Neutrophil (primary cell): ENCODE data around the gene INTS1.

Source experiments
- H3K27ac ChIP-seq: fragments of 200-600 bp; sonication (generic); 2 replicates; pipeline ENCODE4 v1.5.1; 2016; ENCODE audit warnings: mild to moderate bottlenecking, moderate library complexity
- H3K27me3 ChIP-seq: fragments of 200-600 bp; sonication (generic); 2 replicates; pipeline ENCODE4 v1.6.0; 2016; ENCODE audit warnings: mild to moderate bottlenecking
- H3K36me3 ChIP-seq: fragments of 200-600 bp; sonication (generic); 2 replicates; pipeline ENCODE4 v1.5.1; 2017
- H3K4me1 ChIP-seq, 2 experiments: fragments of 200-600 bp in 1 of 2; sonication (generic) in 1 of 2; 1 replicate in 1 of 2; 2 replicates in 1 of 2; pipeline versions ENCODE4 v1.5.1 to v1.6.1; 2013 to 2016; ENCODE audit warnings: low read depth in 1 of 2, low read length in 1 of 2, mild to moderate bottlenecking in 1 of 2, moderate library complexity in 1 of 2; ENCODE audit not compliant: control insufficient read depth in 1 of 2, insufficient read depth in 1 of 2
- H3K4me3 ChIP-seq, 2 experiments: fragments of 200-600 bp in 1 of 2; sonication (generic) in 1 of 2; 1 replicate in 1 of 2; 2 replicates in 1 of 2; pipeline ENCODE4 v1.5.1; 2013 to 2016; ENCODE audit warnings: low read depth in 1 of 2, low read length in 1 of 2, mild to moderate bottlenecking in 1 of 2, moderate library complexity in 1 of 2
- H3K9me3 ChIP-seq: fragments of 200-600 bp; sonication (generic); 2 replicates; pipeline ENCODE4 v1.5.1; 2016
- CTCF ChIP-seq: fragments of 200-600 bp; sonication (generic); IDR thresholded peaks from 2 replicates; pipeline ENCODE4 v1.5.1; 2016; ENCODE audit warnings: antibody characterized with exemption

INTS1 gene

GRCh38 chr7:1543826-1544177, 39.6 kb upstream of the INTS1 start:
- Histone ChIP-seq H3K4me3 (no peak overlapping the region), H3K27me3 (no peaks in the 10 kb centered on the region), H3K4me1 (no peaks in the 10 kb centered on the region), H3K36me3 (peaks cover 63% of the 10 kb centered on the region), H3K9me3 (no peaks in the 10 kb centered on the region), H3K27ac (no peak overlapping the region)
- TF ChIP-seq CTCF, result no peak

- no peak for TF ChIP-seq CTCF
- Histone ChIP-seq H3K27me3 (no peaks in the 10 kb centered on the region), H3K4me1 (no peaks in the 10 kb centered on the region), H3K36me3 (peaks cover 70% of the 10 kb centered on the region), H3K9me3 (no peaks in the 10 kb centered on the region), H3K27ac (no peak overlapping the region), H3K4me3 (no peak overlapping the region)
These were observed 38.9 kb upstream of the INTS1 start for GRCh38 chr7:1542841-1543747.

GRCh38 chr7:1542329-1542728, 38.1 kb upstream of the INTS1 start:
- Histone ChIP-seq H3K4me1 (no peaks in the 10 kb centered on the region), H3K27me3 (no peaks in the 10 kb centered on the region), H3K4me3 (no peak overlapping the region), H3K36me3 (peaks cover 77% of the 10 kb centered on the region), H3K27ac (no peak overlapping the region), H3K9me3 (no peaks in the 10 kb centered on the region)
- no peak for TF ChIP-seq CTCF

GRCh38 chr7:1541431-1542162, 37.4 kb upstream of the INTS1 start:
- Histone ChIP-seq H3K9me3 (no peaks in the 10 kb centered on the region), H3K4me3 (no peak overlapping the region), H3K27ac (no peak overlapping the region), H3K36me3 (peaks cover 85% of the 10 kb centered on the region), H3K27me3 (no peaks in the 10 kb centered on the region), H3K4me1 (no peaks in the 10 kb centered on the region)
- no peak for TF ChIP-seq CTCF

GRCh38 chr7:1540776-1541271, 36.6 kb upstream of the INTS1 start:
- no peak for TF ChIP-seq CTCF
- Histone ChIP-seq H3K27me3 (no peaks in the 10 kb centered on the region), H3K36me3 (peaks cover 91% of the 10 kb centered on the region), H3K4me1 (no peaks in the 10 kb centered on the region), H3K4me3 (no peak overlapping the region), H3K27ac (no peak overlapping the region), H3K9me3 (no peaks in the 10 kb centered on the region)
